ENCODE measurements around the gene ARHGAP10. TPM values are rescaled to one million over a fixed set of nuclear protein-coding genes. Genes with fewer than 3 reads are reported as not detected.

ARHGAP10 gene
- total RNA-seq, 2 donors from 2014 or later: 30.3 to 69.6 TPM

DNA sequence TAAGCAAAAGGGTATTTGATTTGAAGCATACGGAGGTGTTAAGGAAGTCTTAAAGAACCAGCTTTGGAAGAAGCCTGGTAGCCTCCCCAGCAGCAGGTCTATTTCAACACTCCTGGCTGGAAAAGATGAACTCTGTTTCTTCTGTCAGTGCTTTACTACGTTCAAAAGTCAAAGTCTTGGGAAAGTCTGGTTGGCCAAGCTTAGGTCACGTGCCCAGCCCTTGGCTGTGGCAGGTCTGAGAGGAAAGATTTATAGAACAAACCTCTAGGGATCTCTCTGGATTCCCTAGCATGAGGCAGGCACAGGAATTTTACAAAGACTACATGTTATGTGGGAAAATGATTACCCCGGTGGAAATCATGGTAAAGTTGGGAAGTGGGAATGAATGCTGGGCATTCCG lies 8.6 kb upstream of the ARHGAP10 start:
- no peaks in the 10 kb centered on the region for H3K4me1 ChIP-seq (replicated peaks)
- DNase-seq (ENCODE audit: low spot score): no peak
- H3K9me3 ChIP-seq: no peaks in the 10 kb centered on the region
- no peaks in the 10 kb centered on the region for H3K27me3 ChIP-seq (replicated peaks; ENCODE audit: insufficient read depth)
- WGBS: 66% methylated on average over 5 of the region's 5 CpGs
- H3K36me3 ChIP-seq: no peaks in the 10 kb centered on the region
- no peak overlapping the region for H3K27ac ChIP-seq
- TF ChIP-seq POLR2AphosphoS5 (IDR thresholded peaks at IDR 0.05) (no peak), POLR2A (IDR thresholded peaks at IDR 0.05) (no peak)
- TF ChIP-seq, protein P1, sequence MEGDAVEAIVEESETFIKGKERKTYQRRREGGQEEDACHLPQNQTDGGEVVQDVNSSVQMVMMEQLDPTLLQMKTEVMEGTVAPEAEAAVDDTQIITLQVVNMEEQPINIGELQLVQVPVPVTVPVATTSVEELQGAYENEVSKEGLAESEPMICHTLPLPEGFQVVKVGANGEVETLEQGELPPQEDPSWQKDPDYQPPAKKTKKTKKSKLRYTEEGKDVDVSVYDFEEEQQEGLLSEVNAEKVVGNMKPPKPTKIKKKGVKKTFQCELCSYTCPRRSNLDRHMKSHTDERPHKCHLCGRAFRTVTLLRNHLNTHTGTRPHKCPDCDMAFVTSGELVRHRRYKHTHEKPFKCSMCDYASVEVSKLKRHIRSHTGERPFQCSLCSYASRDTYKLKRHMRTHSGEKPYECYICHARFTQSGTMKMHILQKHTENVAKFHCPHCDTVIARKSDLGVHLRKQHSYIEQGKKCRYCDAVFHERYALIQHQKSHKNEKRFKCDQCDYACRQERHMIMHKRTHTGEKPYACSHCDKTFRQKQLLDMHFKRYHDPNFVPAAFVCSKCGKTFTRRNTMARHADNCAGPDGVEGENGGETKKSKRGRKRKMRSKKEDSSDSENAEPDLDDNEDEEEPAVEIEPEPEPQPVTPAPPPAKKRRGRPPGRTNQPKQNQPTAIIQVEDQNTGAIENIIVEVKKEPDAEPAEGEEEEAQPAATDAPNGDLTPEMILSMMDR (IDR thresholded peaks at IDR 0.05): no peak
- intact Hi-C loops (cut with DNase I): no loop called here
- no peak overlapping the region for H3K4me3 ChIP-seq

DNA sequence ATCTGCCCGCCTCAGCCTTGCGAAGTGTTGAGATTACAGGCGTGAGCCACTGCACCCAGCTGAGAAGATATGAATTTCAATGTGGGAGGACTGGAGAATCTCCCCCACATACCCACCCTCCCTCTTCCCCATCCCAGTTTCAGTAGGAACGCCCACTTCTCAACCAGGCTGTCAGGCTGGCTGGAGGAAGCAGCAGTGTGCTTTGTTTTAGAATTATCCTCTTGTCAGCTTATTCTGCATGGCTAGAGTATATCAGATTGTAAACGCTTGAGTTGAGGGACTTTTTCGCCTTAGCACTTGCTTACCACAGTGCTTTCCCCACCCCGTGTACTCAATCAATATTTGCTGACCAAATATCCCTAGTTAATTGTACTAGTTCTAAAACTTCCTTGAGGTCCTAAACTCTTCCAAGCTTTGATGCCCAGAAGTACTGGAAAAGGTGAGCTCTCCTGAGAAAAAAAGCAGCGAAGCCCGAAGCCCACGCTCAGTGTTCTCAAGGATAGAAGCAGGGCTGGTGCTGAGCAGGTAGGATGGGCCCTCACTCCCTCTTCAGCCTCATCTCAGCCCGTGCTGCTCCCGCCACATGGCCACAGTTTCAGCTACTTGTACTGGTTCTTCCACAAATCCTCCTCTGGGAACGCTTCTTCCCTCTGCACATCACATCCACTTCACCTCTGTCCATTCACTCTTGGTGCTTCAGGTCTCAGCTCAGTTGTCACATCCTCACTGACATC lies 7.3 kb upstream of the ARHGAP10 start:
- WGBS: 69% methylated on average over 13 of the region's 13 CpGs
- no peak for DNase-seq (ENCODE audit: low spot score)
- intact Hi-C loops (cut with DNase I): no loop called here
- TF ChIP-seq POLR2AphosphoS5 (IDR thresholded peaks at IDR 0.05): no peak
- TF ChIP-seq POLR2A (IDR thresholded peaks at IDR 0.05): no peak
- TF ChIP-seq, protein P1 (IDR thresholded peaks at IDR 0.05): no peak
- no peaks in the 10 kb centered on the region for H3K9me3 ChIP-seq
- no peak overlapping the region for H3K27ac ChIP-seq
- no peak overlapping the region for H3K4me3 ChIP-seq
- H3K4me1 ChIP-seq (replicated peaks): no peaks in the 10 kb centered on the region
- H3K36me3 ChIP-seq: no peaks in the 10 kb centered on the region
- no peaks in the 10 kb centered on the region for H3K27me3 ChIP-seq (replicated peaks; ENCODE audit: insufficient read depth)

GRCh38 chr4:147725673-147726072 lies 6.2 kb upstream of the ARHGAP10 start:
- Histone ChIP-seq H3K4me3 (no peak overlapping the region), H3K36me3 (no peaks in the 10 kb centered on the region), H3K27me3 (replicated peaks; ENCODE audit: insufficient read depth) (no peaks in the 10 kb centered on the region), H3K4me1 (replicated peaks) (no peaks in the 10 kb centered on the region), H3K9me3 (no peaks in the 10 kb centered on the region), H3K27ac (no peak overlapping the region)
- DNase-seq (ENCODE audit: low spot score): no peak
- intact Hi-C loops (cut with DNase I): no loop called here
- 91% methylated on average over 4 of the region's 4 CpGs for WGBS
- TF ChIP-seq POLR2A (IDR thresholded peaks at IDR 0.05): no peak
- TF ChIP-seq, protein P1 (IDR thresholded peaks at IDR 0.05): no peak
- no peak for TF ChIP-seq POLR2AphosphoS5 (IDR thresholded peaks at IDR 0.05)

DNA sequence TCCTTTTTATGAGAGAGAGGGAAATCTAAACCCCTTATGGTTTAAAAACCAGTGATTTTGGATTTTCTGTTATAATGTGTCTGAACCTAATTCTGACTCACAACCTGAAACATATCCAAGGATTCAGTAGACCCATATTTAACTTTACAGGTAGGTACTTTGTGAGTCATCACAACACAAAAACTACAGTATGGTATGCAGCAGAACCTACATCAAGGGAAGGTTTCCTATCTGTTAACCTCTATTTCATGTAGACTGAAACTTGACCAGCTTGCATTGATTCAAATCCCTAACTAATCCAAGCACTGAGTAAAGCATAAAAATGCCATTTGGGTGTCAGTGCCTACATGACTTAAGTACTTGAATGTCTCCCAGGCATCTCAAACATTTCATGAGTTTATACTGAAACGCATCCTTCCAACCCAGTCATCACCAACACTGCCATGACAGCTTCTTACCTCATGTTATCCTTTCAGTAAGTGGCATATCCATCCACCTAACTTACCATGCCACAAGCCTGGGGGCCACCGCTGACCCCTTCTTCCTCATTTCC lies 4.3 kb upstream of the ARHGAP10 start:
- TF ChIP-seq POLR2AphosphoS5 (IDR thresholded peaks at IDR 0.05): no peak
- TF ChIP-seq POLR2A (IDR thresholded peaks at IDR 0.05): no peak
- H3K9me3 ChIP-seq: no peaks in the 10 kb centered on the region
- no peaks in the 10 kb centered on the region for H3K27me3 ChIP-seq (replicated peaks; ENCODE audit: insufficient read depth)
- intact Hi-C loops (cut with DNase I): no loop called here
- no peaks in the 10 kb centered on the region for H3K36me3 ChIP-seq
- H3K27ac ChIP-seq: no peak overlapping the region
- H3K4me1 ChIP-seq (replicated peaks): peaks cover 2% of the 10 kb centered on the region
- 98% methylated on average over 2 of the region's 2 CpGs for WGBS
- DNase-seq (ENCODE audit: low spot score): no peak
- H3K4me3 ChIP-seq: no peak overlapping the region

- TF ChIP-seq, protein P1 (IDR thresholded peaks at IDR 0.05): no peak
- TF ChIP-seq POLR2A (IDR thresholded peaks at IDR 0.05) (no peak), POLR2AphosphoS5 (IDR thresholded peaks at IDR 0.05) (no peak)
- peaks cover 2% of the 10 kb centered on the region for H3K4me1 ChIP-seq (replicated peaks)
- H3K36me3 ChIP-seq: no peaks in the 10 kb centered on the region
- H3K27ac ChIP-seq: no peak overlapping the region
- no peaks in the 10 kb centered on the region for H3K27me3 ChIP-seq (replicated peaks; ENCODE audit: insufficient read depth)
- intact Hi-C loops (cut with DNase I): loop anchor here (5.0 kb wide), 2 partner anchors 102 to 132 kb away; no protein-coding TSS in a partner anchor
- no peaks in the 10 kb centered on the region for H3K9me3 ChIP-seq
- DNase-seq (ENCODE audit: low spot score): no peak
- no peak overlapping the region for H3K4me3 ChIP-seq
- 68% methylated on average over 4 of the region's 4 CpGs for WGBS
These were observed 1.6 kb upstream of the ARHGAP10 start for GRCh38 chr4:147730333-147730732.

Data from prostate gland (tissue), 2 donors.